ENCODE results near the gene ROR1. TPM values are rescaled to one million over a fixed set of nuclear protein-coding genes. Genes with fewer than 3 reads are reported as not detected.
"Not testable (repeated sequence)": the region's sequence is repeated elsewhere in the genome, so short reads cannot be mapped to it uniquely, and the experiment has no call there.

Gene ROR1
- total RNA-seq, 1 experiment from 2014 or later: 33.8 TPM

GRCh38 chr1:64098846-64099582, 325.2 kb downstream of the ROR1 start:
- intact Hi-C loops (cut with micrococcal nuclease; ENCODE audit: unreplicated experiment): no loop called here
- no peaks in the 10 kb centered on the region for H3K9me3 Mint-ChIP-seq (ENCODE audit: low read depth, unreplicated experiment)
- CTCF ChIA-PET: no interaction called here
- no peak overlapping the region for H3K27ac Mint-ChIP-seq (ENCODE audit: unreplicated experiment)
- peaks cover 16% of the 10 kb centered on the region for H3K4me1 Mint-ChIP-seq (ENCODE audit: low read depth, unreplicated experiment)
- H3K4me3 Mint-ChIP-seq (ENCODE audit: low read depth, unreplicated experiment): no peak overlapping the region
- DNase-seq: no peak
- TF ChIP-seq, protein P1, sequence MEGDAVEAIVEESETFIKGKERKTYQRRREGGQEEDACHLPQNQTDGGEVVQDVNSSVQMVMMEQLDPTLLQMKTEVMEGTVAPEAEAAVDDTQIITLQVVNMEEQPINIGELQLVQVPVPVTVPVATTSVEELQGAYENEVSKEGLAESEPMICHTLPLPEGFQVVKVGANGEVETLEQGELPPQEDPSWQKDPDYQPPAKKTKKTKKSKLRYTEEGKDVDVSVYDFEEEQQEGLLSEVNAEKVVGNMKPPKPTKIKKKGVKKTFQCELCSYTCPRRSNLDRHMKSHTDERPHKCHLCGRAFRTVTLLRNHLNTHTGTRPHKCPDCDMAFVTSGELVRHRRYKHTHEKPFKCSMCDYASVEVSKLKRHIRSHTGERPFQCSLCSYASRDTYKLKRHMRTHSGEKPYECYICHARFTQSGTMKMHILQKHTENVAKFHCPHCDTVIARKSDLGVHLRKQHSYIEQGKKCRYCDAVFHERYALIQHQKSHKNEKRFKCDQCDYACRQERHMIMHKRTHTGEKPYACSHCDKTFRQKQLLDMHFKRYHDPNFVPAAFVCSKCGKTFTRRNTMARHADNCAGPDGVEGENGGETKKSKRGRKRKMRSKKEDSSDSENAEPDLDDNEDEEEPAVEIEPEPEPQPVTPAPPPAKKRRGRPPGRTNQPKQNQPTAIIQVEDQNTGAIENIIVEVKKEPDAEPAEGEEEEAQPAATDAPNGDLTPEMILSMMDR (IDR thresholded peaks at IDR 0.05; ENCODE audit: unreplicated experiment): no peak
- H3K36me3 Mint-ChIP-seq (ENCODE audit: insufficient read depth, unreplicated experiment): no peaks in the 10 kb centered on the region
- no peaks in the 10 kb centered on the region for H3K27me3 Mint-ChIP-seq (ENCODE audit: unreplicated experiment)
- no TSS peak for BruUV-seq (replicated peaks)

GRCh38 chr1:64100791-64101190, 327.0 kb downstream of the ROR1 start:
- no TSS peak for BruUV-seq (replicated peaks)
- intact Hi-C loops (cut with micrococcal nuclease; ENCODE audit: unreplicated experiment): no loop called here
- H3K27ac Mint-ChIP-seq (ENCODE audit: unreplicated experiment): peak overlapping the region; percentile 54
- no peak overlapping the region for H3K4me3 Mint-ChIP-seq (ENCODE audit: low read depth, unreplicated experiment)
- TF ChIP-seq, protein P1 (IDR thresholded peaks at IDR 0.05; ENCODE audit: unreplicated experiment): no peak
- no peaks in the 10 kb centered on the region for H3K27me3 Mint-ChIP-seq (ENCODE audit: unreplicated experiment)
- no peaks in the 10 kb centered on the region for H3K36me3 Mint-ChIP-seq (ENCODE audit: insufficient read depth, unreplicated experiment)
- CTCF ChIA-PET: interaction anchor here (0.7 kb wide), 1 partner anchor 11 kb away, joined by 3 read pairs; no protein-coding TSS in a partner anchor
- no peak for DNase-seq
- H3K9me3 Mint-ChIP-seq (ENCODE audit: low read depth, unreplicated experiment): no peaks in the 10 kb centered on the region
- peaks cover 15% of the 10 kb centered on the region for H3K4me1 Mint-ChIP-seq (ENCODE audit: low read depth, unreplicated experiment)

DNA sequence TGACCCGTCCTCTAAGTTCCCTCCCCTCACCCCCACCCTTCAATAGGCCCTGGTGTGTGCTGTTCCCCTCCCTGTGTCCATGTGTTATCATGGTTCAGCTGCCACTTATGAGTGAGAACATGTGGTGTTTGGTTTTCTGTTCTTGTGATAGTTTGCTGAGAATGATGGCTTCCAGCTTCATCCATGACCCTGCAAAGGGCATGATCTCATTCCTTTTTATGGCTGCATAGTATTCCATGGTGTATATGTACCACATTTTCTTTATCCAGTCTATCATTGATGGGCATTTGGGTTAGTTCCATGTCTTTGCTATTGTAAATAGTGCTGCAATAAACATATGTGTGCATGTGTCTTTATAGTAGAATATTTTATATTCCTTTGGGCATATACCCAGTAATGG, 330.8 kb downstream of the ROR1 start:
- intact Hi-C loops (cut with micrococcal nuclease; ENCODE audit: unreplicated experiment); H3K4me1 Mint-ChIP-seq (ENCODE audit: low read depth, unreplicated experiment); H3K36me3 Mint-ChIP-seq (ENCODE audit: insufficient read depth, unreplicated experiment); CTCF ChIA-PET; BruUV-seq (replicated peaks); H3K27ac Mint-ChIP-seq (ENCODE audit: unreplicated experiment); H3K4me3 Mint-ChIP-seq (ENCODE audit: low read depth, unreplicated experiment); H3K9me3 Mint-ChIP-seq (ENCODE audit: low read depth, unreplicated experiment); H3K27me3 Mint-ChIP-seq (ENCODE audit: unreplicated experiment); DNase-seq: not testable (repeated sequence)

DNA sequence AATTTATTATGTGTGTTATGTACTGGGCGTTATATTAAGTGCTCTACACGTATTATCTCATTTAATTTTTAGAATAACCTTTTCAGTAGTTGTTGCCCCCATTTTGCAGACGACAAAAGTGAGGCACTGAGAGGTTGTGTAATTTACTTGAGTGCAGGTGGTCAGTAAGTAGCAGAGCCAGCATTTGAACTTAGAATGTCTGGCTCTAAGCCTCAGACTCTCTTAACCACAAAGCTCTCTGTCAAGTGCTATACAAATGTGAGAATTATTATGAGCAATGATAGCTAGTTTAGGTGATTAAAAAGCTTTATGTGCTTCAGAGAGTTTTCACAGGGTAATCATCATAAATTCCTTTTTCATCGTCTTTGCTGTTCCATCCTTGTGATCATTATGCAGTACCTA, 333.3 kb downstream of the ROR1 start:
- CTCF ChIA-PET: no interaction called here
- DNase-seq: no peak
- Mint-ChIP-seq H3K9me3 (ENCODE audit: low read depth, unreplicated experiment) (no peaks in the 10 kb centered on the region), H3K27ac (ENCODE audit: unreplicated experiment) (no peak overlapping the region), H3K27me3 (ENCODE audit: unreplicated experiment) (no peaks in the 10 kb centered on the region), H3K4me3 (ENCODE audit: low read depth, unreplicated experiment) (no peak overlapping the region), H3K36me3 (ENCODE audit: insufficient read depth, unreplicated experiment) (no peaks in the 10 kb centered on the region), H3K4me1 (ENCODE audit: low read depth, unreplicated experiment) (peaks cover 7% of the 10 kb centered on the region)
- no TSS peak for BruUV-seq (replicated peaks)
- intact Hi-C loops (cut with micrococcal nuclease; ENCODE audit: unreplicated experiment): no loop called here
- TF ChIP-seq, protein P1 (IDR thresholded peaks at IDR 0.05; ENCODE audit: unreplicated experiment): no peak

DNA sequence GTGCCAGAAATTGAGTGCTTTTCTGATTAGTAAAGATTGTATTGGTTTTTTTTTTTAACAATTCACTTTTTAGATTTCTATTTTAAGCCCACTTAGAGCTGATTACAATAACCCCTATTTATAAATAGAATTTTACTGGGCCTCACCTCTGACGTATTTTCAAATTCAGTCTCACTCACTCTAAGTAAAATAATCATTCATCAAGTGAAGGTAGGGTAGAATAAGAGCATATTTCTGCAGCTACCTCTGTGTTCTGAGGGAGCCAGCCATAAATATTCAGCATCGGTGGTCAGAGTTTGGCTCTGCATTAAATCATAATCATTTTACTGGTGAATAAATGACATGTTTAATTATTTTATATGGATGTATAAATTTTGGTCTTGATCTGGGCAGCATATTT, 333.8 kb downstream of the ROR1 start:
- Mint-ChIP-seq H3K4me1 (ENCODE audit: low read depth, unreplicated experiment) (peaks cover 12% of the 10 kb centered on the region), H3K4me3 (ENCODE audit: low read depth, unreplicated experiment) (no peak overlapping the region), H3K27ac (ENCODE audit: unreplicated experiment) (no peak overlapping the region), H3K36me3 (ENCODE audit: insufficient read depth, unreplicated experiment) (no peaks in the 10 kb centered on the region), H3K9me3 (ENCODE audit: low read depth, unreplicated experiment) (no peaks in the 10 kb centered on the region), H3K27me3 (ENCODE audit: unreplicated experiment) (no peaks in the 10 kb centered on the region)
- CTCF ChIA-PET: no interaction called here
- intact Hi-C loops (cut with micrococcal nuclease; ENCODE audit: unreplicated experiment): no loop called here
- no TSS peak for BruUV-seq (replicated peaks)
- TF ChIP-seq, protein P1 (IDR thresholded peaks at IDR 0.05; ENCODE audit: unreplicated experiment): no peak
- no peak for DNase-seq

All from Calu3 (cell line).